Esophagus squamous epithelium (tissue), 4 donors: Measurements from ENCODE around the gene C6orf52.

Experiments
- CTCF ChIP-seq, 6 experiments: fragments of 450-650 bp in 4 of 6; fragments of 200-600 bp in 2 of 6; sonication (generic) in 2 of 6; IDR thresholded peaks; one replicate each; pipeline ENCODE4 v1.5.1; 2016 to 2019; ENCODE audit warnings: antibody characterized with exemption in 6 of 6, mild to moderate bottlenecking in 4 of 6, moderate library complexity in 4 of 6
- POLR2A ChIP-seq, 4 donors: fragments of 450-650 bp; IDR thresholded peaks; one replicate each; pipeline ENCODE4 v1.6.1; 2017; ENCODE audit warnings: antibody characterized with exemption in 4 of 4, mild to moderate bottlenecking in 4 of 4, moderate library complexity in 3 of 4

DNA sequence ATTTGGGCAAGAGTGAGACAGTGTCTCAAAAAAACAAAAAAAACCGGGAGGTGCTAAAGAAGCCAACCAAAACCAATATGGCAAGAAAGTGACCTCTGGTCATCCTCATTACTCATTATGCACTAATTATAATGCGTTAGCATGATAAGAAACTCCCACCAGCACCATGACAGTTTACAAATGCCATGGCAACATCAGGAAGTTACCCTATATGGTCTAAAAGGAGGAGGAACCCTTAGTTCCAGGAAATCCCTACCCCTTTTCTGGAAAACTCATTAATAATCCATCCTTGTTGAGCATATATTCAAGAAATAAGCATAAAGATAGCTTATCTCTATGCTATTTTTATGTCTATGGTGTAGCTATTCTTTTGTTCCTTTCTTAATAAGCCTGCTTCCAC is 31.7 kb downstream of the C6orf52 start:
- TF ChIP-seq POLR2A (IDR thresholded peaks at IDR 0.05) (no peak), CTCF (IDR thresholded peaks at IDR 0.05) (no peak)
